PFSK-1 (cell line): Measurements from ENCODE around the gene IDUA.

Source experiments
- FOXP2 ChIP-seq: optimal IDR thresholded peaks from 2 replicates; pipeline ENCODE3; 2011; ENCODE audit warnings: borderline replicate concordance, control low read depth, inconsistent platforms; ENCODE audit not compliant: insufficient read depth; ENCODE audit errors: extremely low read length, extremely low read depth
- POLR2AphosphoS5 ChIP-seq: IDR thresholded peaks from 2 replicates; pipeline ENCODE4 v1.6.1; 2012; ENCODE audit warnings: low read depth, mild to moderate bottlenecking, control low read depth, low read length, moderate library complexity
- REST ChIP-seq, 2 experiments: IDR thresholded peaks; 2 replicates each; pipeline versions ENCODE4 v1.6.1 to v1.8.0; 2011 to 2012; ENCODE audit warnings: low read depth in 2 of 2, low read length in 2 of 2, control low read depth in 1 of 2, inconsistent platforms in 1 of 2, mild to moderate bottlenecking in 1 of 2, moderate library complexity in 1 of 2; ENCODE audit not compliant: insufficient read depth in 1 of 2
- SIN3A ChIP-seq: IDR thresholded peaks from 2 replicates; pipeline ENCODE4 v1.6.1; 2012; ENCODE audit warnings: mild to moderate bottlenecking, low read length, moderate library complexity, borderline replicate concordance; ENCODE audit not compliant: insufficient read depth
- TAF1 ChIP-seq: IDR thresholded peaks from 2 replicates; pipeline ENCODE4 v1.6.1; 2012; ENCODE audit warnings: low read length, control low read depth, borderline replicate concordance; ENCODE audit not compliant: insufficient read depth

IDUA gene

DNA sequence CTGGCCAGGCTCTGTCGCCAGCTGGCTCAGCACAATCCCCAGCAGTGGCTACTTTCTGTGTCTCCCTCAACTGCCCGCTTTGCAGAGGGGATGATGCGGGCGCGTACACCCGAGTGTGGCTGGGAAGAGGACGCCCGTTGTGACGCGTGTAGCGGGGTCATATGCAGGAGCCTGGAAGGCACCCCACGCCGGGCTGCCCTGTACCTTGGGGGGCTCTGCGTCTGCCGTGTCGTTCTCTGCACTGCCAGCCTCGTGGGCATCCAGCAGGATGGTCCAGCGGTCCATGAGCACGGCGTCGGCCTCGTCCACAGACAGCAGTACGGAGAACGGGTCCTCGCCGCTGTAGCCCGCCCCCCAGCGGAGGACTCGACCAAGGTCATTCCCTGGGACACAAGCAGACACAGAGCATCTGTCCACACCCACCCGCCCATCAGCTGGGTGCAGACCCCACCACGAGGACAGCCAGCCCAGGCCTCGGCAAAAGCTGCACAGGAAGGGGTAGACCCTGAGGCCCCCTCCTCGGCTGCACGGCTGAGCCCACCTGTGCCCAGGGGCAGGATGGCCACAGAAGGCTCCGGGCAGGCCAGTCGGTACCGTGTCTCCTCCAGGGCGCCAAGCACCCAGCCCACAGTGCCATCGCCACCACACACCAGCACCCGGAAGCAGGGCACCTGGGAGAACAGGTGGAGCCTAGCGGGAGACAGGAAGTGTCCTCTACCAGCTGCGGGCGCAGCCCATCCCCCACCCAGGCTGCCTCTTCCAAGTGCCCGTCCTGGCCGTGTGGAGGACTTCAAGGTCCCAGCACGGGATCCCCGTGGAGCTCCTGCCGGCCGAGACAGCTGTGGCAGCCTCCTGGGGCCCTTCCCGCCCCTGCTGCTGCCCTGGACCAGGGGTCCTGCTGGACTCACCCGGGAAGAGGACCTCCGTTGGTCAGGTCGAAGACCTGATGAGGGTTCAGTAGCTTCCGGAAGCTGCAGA is 24.3 kb upstream of the IDUA start:
- no peak for TF ChIP-seq SIN3A
- TF ChIP-seq REST (IDR thresholded peaks at IDR 0.05; ENCODE audit: insufficient read depth in 1 of 2, low read depth in 2 of 2, low read length in 2 of 2), result no peak
- no peak for TF ChIP-seq FOXP2

- no peak for TF ChIP-seq POLR2AphosphoS5
- no peak for TF ChIP-seq FOXP2
- no peak for TF ChIP-seq REST (IDR thresholded peaks at IDR 0.05; ENCODE audit: insufficient read depth in 1 of 2, low read depth in 2 of 2, low read length in 2 of 2)
- TF ChIP-seq TAF1, result no peak
- no peak for TF ChIP-seq SIN3A
These were observed 23.3 kb upstream of the IDUA start for GRCh38 chr4:963276-964225.

- TF ChIP-seq FOXP2 (no peak), POLR2AphosphoS5 (no peak), REST (IDR thresholded peaks at IDR 0.05; ENCODE audit: insufficient read depth in 1 of 2, low read depth in 2 of 2, low read length in 2 of 2) (no peak), TAF1 (no peak), SIN3A (no peak)
These were observed 22.4 kb upstream of the IDUA start for GRCh38 chr4:964346-965025.

GRCh38 chr4:965048-965765 is 21.6 kb upstream of the IDUA start:
- TF ChIP-seq TAF1 (no peak), POLR2AphosphoS5 (no peak), SIN3A (no peak), FOXP2 (no peak), REST (IDR thresholded peaks at IDR 0.05; ENCODE audit: insufficient read depth in 1 of 2, low read depth in 2 of 2, low read length in 2 of 2) (no peak)
